ENCODE data around the gene HDAC7. TPM values are rescaled to one million over a fixed set of nuclear protein-coding genes. Genes with fewer than 3 reads are reported as not detected.
"Not testable (repeated sequence)": the region's sequence is repeated elsewhere in the genome, so short reads cannot be mapped to it uniquely, and the experiment has no call there.

HDAC7 gene
- total RNA-seq, 1 donor from 2014 or later: 92.2 TPM

DNA sequence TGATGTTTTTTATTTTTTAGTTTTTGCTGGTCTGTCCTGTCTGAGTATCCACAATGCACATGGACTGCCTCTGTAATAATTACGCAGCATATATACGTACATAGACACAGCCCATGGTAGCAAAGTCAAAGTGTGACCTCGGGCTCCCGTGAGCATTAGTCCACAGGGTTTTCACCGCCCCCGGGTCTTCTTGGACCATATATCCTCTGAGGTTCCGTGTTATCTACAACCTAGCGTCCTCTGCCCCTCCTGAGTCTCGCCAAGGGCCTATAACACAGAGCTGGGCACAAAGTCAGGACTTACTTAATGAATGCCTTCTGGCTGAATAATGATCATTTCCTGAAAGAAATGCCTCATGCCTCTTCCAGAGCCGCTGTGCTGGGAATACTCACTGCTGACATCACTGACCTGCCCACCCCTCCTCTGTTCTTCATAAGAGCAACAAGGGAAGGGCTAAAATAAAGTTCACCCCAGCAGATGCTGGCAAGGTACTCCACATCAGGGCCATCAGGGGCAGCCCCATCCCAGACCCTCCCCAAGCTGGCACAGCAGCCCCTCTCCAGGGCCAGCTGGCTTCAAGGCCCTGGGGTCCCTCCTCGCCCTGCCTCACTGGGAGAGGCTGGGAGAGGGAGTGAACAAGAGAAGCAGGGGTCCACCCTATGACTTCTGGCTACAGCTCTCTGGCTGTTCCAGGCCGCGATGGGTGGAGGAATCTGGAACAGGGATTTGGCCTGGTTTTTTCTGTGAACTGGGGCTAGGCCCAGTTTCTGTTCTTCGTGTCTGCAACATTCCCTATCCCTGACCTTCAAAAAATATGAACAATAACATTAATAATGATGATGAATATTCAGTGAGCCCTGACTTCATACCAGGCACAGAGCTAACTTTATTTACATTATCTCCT is 7.9 kb downstream of the HDAC7 start:
- Histone ChIP-seq H4K20me1 (ENCODE audit: insufficient read depth, low read length) (peaks cover 93% of the 10 kb centered on the region), H3K4me1 (ENCODE audit: insufficient read depth, low read length) (peaks cover 81% of the 10 kb centered on the region), H3K4me2 (ENCODE audit: low read length) (peak overlapping the region; percentile 86), H3K4me3 (ENCODE audit: insufficient read depth, low read depth, low read length) (no peak overlapping the region), H3K36me3 (ENCODE audit: insufficient read depth, low read length) (peaks cover 5% of the 10 kb centered on the region), H3K27me3 (ENCODE audit: insufficient read depth, low read length) (no peaks in the 10 kb centered on the region), H3K27ac (ENCODE audit: low read depth, low read length) (peak overlapping the region; percentile 94), H3K9ac (ENCODE audit: low read length) (peak overlapping the region; percentile 82), H3K79me2 (ENCODE audit: insufficient read depth, low read length) (peaks cover 98% of the 10 kb centered on the region), H2AFZ (ENCODE audit: low read depth, low read length) (no peak overlapping the region), H3K9me3 (ENCODE audit: insufficient read depth, low read depth, low read length) (no peaks in the 10 kb centered on the region)
- TF ChIP-seq, protein P1, sequence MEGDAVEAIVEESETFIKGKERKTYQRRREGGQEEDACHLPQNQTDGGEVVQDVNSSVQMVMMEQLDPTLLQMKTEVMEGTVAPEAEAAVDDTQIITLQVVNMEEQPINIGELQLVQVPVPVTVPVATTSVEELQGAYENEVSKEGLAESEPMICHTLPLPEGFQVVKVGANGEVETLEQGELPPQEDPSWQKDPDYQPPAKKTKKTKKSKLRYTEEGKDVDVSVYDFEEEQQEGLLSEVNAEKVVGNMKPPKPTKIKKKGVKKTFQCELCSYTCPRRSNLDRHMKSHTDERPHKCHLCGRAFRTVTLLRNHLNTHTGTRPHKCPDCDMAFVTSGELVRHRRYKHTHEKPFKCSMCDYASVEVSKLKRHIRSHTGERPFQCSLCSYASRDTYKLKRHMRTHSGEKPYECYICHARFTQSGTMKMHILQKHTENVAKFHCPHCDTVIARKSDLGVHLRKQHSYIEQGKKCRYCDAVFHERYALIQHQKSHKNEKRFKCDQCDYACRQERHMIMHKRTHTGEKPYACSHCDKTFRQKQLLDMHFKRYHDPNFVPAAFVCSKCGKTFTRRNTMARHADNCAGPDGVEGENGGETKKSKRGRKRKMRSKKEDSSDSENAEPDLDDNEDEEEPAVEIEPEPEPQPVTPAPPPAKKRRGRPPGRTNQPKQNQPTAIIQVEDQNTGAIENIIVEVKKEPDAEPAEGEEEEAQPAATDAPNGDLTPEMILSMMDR (IDR thresholded peaks at IDR 0.05; ENCODE audit: insufficient read depth, low read depth, low read length): no peak
- TF ChIP-seq EZH2 (IDR thresholded peaks at IDR 0.05; ENCODE audit: insufficient read depth, low read length): no peak
- Mint-ChIP-seq H3K9me3 (ENCODE audit: unreplicated experiment) (no peaks in the 10 kb centered on the region), H3K36me3 (ENCODE audit: low read depth, unreplicated experiment) (peaks cover 2% of the 10 kb centered on the region), H3K27me3 (ENCODE audit: low read depth, unreplicated experiment) (no peaks in the 10 kb centered on the region), H3K4me3 (ENCODE audit: unreplicated experiment) (peak overlapping the region; percentile 66), H3K4me1 (ENCODE audit: low read depth, unreplicated experiment) (peaks cover 69% of the 10 kb centered on the region), H3K27ac (ENCODE audit: unreplicated experiment) (peak overlapping the region; percentile 96)
- no peak for FAIRE-seq
- DNase-seq (ENCODE audit: low read depth): peak; percentile 90

DNA sequence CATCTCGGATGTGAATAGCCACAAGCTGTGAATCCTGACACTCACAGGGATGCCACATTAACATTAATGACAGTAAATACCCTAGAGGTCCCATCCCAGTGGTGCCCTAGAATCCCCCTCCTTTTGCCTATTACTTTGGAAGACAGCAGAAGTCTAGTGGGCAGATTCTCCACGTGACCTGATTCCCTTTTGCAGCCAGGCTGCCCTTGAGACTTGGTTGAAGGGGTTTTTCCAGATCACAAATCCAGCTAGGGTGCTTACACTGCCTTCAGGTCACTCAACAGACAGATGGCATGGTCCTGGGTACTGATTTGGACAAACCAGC is 8.7 kb downstream of the HDAC7 start:
- peak overlapping the region; percentile 94 for H3K27ac Mint-ChIP-seq (ENCODE audit: unreplicated experiment)
- peak overlapping the region; percentile 94 for H3K27ac ChIP-seq (ENCODE audit: low read depth, low read length)
- H4K20me1 ChIP-seq (ENCODE audit: insufficient read depth, low read length): peaks cover 93% of the 10 kb centered on the region

DNA sequence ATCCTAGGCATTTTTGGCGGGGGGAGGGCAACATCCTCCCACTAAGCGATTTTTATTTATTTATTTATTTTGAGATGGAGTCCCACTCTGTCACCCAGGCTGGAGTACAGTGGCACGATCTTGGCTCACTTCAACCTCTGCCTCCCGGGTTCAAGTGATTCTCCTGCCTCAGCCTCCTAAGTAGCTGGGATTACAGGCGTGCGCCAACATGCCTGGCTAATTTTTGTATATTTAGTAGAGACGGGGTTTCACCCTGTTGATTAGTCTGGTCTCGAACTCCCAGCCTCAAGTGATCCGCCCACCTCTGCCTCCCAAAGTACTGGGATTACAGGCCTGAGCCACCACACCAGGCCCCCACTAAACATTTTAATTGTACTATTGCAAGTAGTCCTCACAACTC is 10.2 kb downstream of the HDAC7 start:
- H4K20me1 ChIP-seq (ENCODE audit: insufficient read depth, low read length): peaks cover 93% of the 10 kb centered on the region
- H3K9me3 Mint-ChIP-seq (ENCODE audit: unreplicated experiment); H3K27me3 ChIP-seq (ENCODE audit: insufficient read depth, low read length); H3K27me3 Mint-ChIP-seq (ENCODE audit: low read depth, unreplicated experiment); H3K4me2 ChIP-seq (ENCODE audit: low read length); H3K36me3 ChIP-seq (ENCODE audit: insufficient read depth, low read length); FAIRE-seq; H2AFZ ChIP-seq (ENCODE audit: low read depth, low read length); DNase-seq (ENCODE audit: low read depth); H3K9me3 ChIP-seq (ENCODE audit: insufficient read depth, low read depth, low read length); H3K9ac ChIP-seq (ENCODE audit: low read length); H3K4me3 Mint-ChIP-seq (ENCODE audit: unreplicated experiment); H3K27ac Mint-ChIP-seq (ENCODE audit: unreplicated experiment); H3K36me3 Mint-ChIP-seq (ENCODE audit: low read depth, unreplicated experiment); H3K4me3 ChIP-seq (ENCODE audit: insufficient read depth, low read depth, low read length): not testable (repeated sequence)
- H3K4me1 ChIP-seq (ENCODE audit: insufficient read depth, low read length): peaks cover 66% of the 10 kb centered on the region
- peaks cover 98% of the 10 kb centered on the region for H3K79me2 ChIP-seq (ENCODE audit: insufficient read depth, low read length)
- H3K4me1 Mint-ChIP-seq (ENCODE audit: low read depth, unreplicated experiment): peaks cover 68% of the 10 kb centered on the region
- H3K27ac ChIP-seq (ENCODE audit: low read depth, low read length): peak overlapping the region; percentile 94

More for the DNA sequence above, 8.7 kb downstream of the HDAC7 start:
- H3K36me3 Mint-ChIP-seq (ENCODE audit: low read depth, unreplicated experiment): peaks cover 4% of the 10 kb centered on the region
- peak overlapping the region; percentile 64 for H3K4me3 Mint-ChIP-seq (ENCODE audit: unreplicated experiment)
- Histone ChIP-seq H2AFZ (ENCODE audit: low read depth, low read length) (no peak overlapping the region), H3K79me2 (ENCODE audit: insufficient read depth, low read length) (peaks cover 98% of the 10 kb centered on the region), H3K9ac (ENCODE audit: low read length) (peak overlapping the region; percentile 82), H3K9me3 (ENCODE audit: insufficient read depth, low read depth, low read length) (no peaks in the 10 kb centered on the region), H3K4me3 (ENCODE audit: insufficient read depth, low read depth, low read length) (no peak overlapping the region), H3K4me2 (ENCODE audit: low read length) (peak overlapping the region; percentile 86), H3K36me3 (ENCODE audit: insufficient read depth, low read length) (peaks cover 5% of the 10 kb centered on the region), H3K27me3 (ENCODE audit: insufficient read depth, low read length) (no peaks in the 10 kb centered on the region), H3K4me1 (ENCODE audit: insufficient read depth, low read length) (peaks cover 75% of the 10 kb centered on the region)
- no peaks in the 10 kb centered on the region for H3K27me3 Mint-ChIP-seq (ENCODE audit: low read depth, unreplicated experiment)
- no peak for FAIRE-seq
- peaks cover 64% of the 10 kb centered on the region for H3K4me1 Mint-ChIP-seq (ENCODE audit: low read depth, unreplicated experiment)
- no peaks in the 10 kb centered on the region for H3K9me3 Mint-ChIP-seq (ENCODE audit: unreplicated experiment)
- DNase-seq (ENCODE audit: low read depth): no peak
- TF ChIP-seq, protein P1 (IDR thresholded peaks at IDR 0.05; ENCODE audit: insufficient read depth, low read depth, low read length): no peak
- no peak for TF ChIP-seq EZH2 (IDR thresholded peaks at IDR 0.05; ENCODE audit: insufficient read depth, low read length)

All from astrocyte (in vitro differentiated cells and primary cell).